GM19452 (cell line): ENCODE results near the gene XRCC1.

Source experiments
- ATAC-seq: cut with Tn5 transposase; IDR thresholded peaks from one replicate; pipeline ENCODE4 v1.9.1; 2021; ENCODE audit not compliant: unreplicated experiment

Gene XRCC1

GRCh38 chr19:43495082-43495481, 80.2 kb downstream of the XRCC1 start:
- no peak for ATAC-seq
